ENCODE data around the gene SMARCAL1. TPM values are rescaled to one million over a fixed set of nuclear protein-coding genes. Genes with fewer than 3 reads are reported as not detected.
"Not testable (repeated sequence)": the region's sequence is repeated elsewhere in the genome, so short reads cannot be mapped to it uniquely, and the experiment has no call there.

The SMARCAL1 gene
- total and polyA plus RNA-seq, 9 of the 15 experiments (the other 6 are each of a cell fraction or from before 2014, with no cell fraction given), result 8.2 to 27.9 (median 12.4) TPM

GRCh38 chr2:216517447-216518225 is 105.4 kb downstream of the SMARCAL1 start (continued):
- TF ChIP-seq JUN (IDR thresholded peaks at IDR 0.05; ENCODE audit: borderline replicate concordance, low read depth, low read length) (no peak), JUN (CRISPR knock-in tag; IDR thresholded peaks at IDR 0.05; ENCODE audit: borderline replicate concordance) (no peak), SOX6 (IDR thresholded peaks at IDR 0.05) (no peak), MTA3 (IDR thresholded peaks at IDR 0.05; ENCODE audit: borderline replicate concordance) (no peak), USF2 (CRISPR knock-in tag; IDR thresholded peaks at IDR 0.05) (no peak), OTX1 (CRISPR knock-in tag; IDR thresholded peaks at IDR 0.05) (no peak)

GRCh38 chr2:216518566-216519119 is 106.4 kb downstream of the SMARCAL1 start:
- not testable (repeated sequence) for H3K9me1 ChIP-seq (ENCODE audit: control insufficient read depth, insufficient read depth, low read length); H3K4me2 ChIP-seq (ENCODE audit: insufficient read depth, low read length); DNase-seq (ENCODE audit: extremely low read depth in 1 of 4, low spot score in 3 of 4); ATAC-seq; H3K27me3 ChIP-seq (ENCODE audit: control insufficient read depth in 2 of 2, insufficient read depth in 2 of 2, low read length in 2 of 2); H3K9ac ChIP-seq (ENCODE audit: insufficient read depth in 1 of 2, low read depth in 2 of 2, low read length in 2 of 2); H3K27ac ChIP-seq (ENCODE audit: extremely low read depth, low read depth, low read length); H4K20me1 ChIP-seq (replicated peaks; ENCODE audit: control insufficient read depth, insufficient read depth, low read length); H3K9me3 ChIP-seq (replicated peaks; ENCODE audit: control insufficient read depth, insufficient read depth, low read depth, low read length); H2AFZ ChIP-seq (ENCODE audit: low read depth, low read length); H3K4me1 ChIP-seq (replicated peaks in 1 of 2; ENCODE audit: control insufficient read depth in 2 of 2, insufficient read depth in 2 of 2, low read length in 2 of 2); BruUV-seq (replicated peaks); H3K36me3 ChIP-seq (ENCODE audit: control insufficient read depth, insufficient read depth, low read length); H3K79me2 ChIP-seq (ENCODE audit: control insufficient read depth, insufficient read depth, low read length); FAIRE-seq; H3K4me3 ChIP-seq
- intact Hi-C loops (cut with micrococcal nuclease), result loop anchor here (1.0 to 5.0 kb wide), 2 partner anchors 148 to 296 kb away; no protein-coding TSS in a partner anchor
- in situ Hi-C loops (cut with MboI), result loop anchor here (5.0 kb wide), 1 partner anchor 149 kb away; no protein-coding TSS in a partner anchor
- 41% methylated on average over 5 of the region's 9 CpGs for WGBS (ENCODE audit: insufficient coverage, low coverage, missing lambda C conversion rate)
- ChIA-PET POLR2A (interaction anchor here (1.6 to 3.0 kb wide), 2 partner anchors 12 to 20 kb away, joined by 4 to 11 read pairs; partner anchors contain the start of gene RPL37A), CTCF (ENCODE audit: low intra/inter-chr PET ratio) (interaction anchor here (0.8 to 4.5 kb wide), 2 partner anchors 146 to 148 kb away, joined by 3 to 21 read pairs; no protein-coding TSS in a partner anchor)

Data from K562 (cell line).